Kidney epithelial cell (primary cell): ENCODE results near the gene DTNA. TPM values are rescaled to one million over a fixed set of nuclear protein-coding genes. Genes with fewer than 3 reads are reported as not detected.
A peak's percentile ranks its signal among the peaks of the same experiment; 100 is the strongest.

Experiments used
- DNase-seq: peaks from one replicate; pipeline ENCODE4 v3.0.0-alpha.2; 2010; ENCODE audit warnings: low read depth
- H3K27me3 ChIP-seq: 2 replicates; pipeline ENCODE4 v1.6.0; 2011; ENCODE audit warnings: low read length; ENCODE audit not compliant: control insufficient read depth, insufficient read depth
- H3K36me3 ChIP-seq: 2 replicates; pipeline ENCODE4 v1.5.1; 2011; ENCODE audit warnings: low read length; ENCODE audit not compliant: control insufficient read depth, insufficient read depth
- H3K4me3 ChIP-seq: 2 replicates; pipeline ENCODE4 v1.5.1; 2011; ENCODE audit warnings: low read depth, mild to moderate bottlenecking, control low read depth, low read length
- CTCF ChIP-seq: IDR thresholded peaks from 2 replicates; pipeline ENCODE4 v1.5.1; 2011; ENCODE audit warnings: mild to moderate bottlenecking, moderate library complexity, low read length, control low read depth, inconsistent platforms; ENCODE audit not compliant: insufficient read depth, poor library complexity, severe bottlenecking
- total RNA-seq: library from RNA; depleted of rRNA; stranded (reverse); fragments of >200 nt; gene quantifications from 2 replicates; pipeline ENCODE4 v1.2.3, GENCODE V29; 2015

Gene DTNA
- total RNA-seq, 1 donor from 2014 or later: 19.3 TPM

- no peaks in the 10 kb centered on the region for H3K27me3 ChIP-seq
Observed at GRCh38 chr18:34866739-34867138, 156.6 kb downstream of the DTNA start.

GRCh38 chr18:34867520-34867919 is 157.4 kb downstream of the DTNA start:
- no peak for DNase-seq
- peak; percentile 40 for TF ChIP-seq CTCF
- Histone ChIP-seq H3K36me3 (no peaks in the 10 kb centered on the region), H3K27me3 (no peaks in the 10 kb centered on the region), H3K4me3 (no peak overlapping the region)

More at GRCh38 chr18:34866739-34867138, 156.6 kb downstream of the DTNA start:
- Histone ChIP-seq H3K36me3 (no peaks in the 10 kb centered on the region), H3K4me3 (no peak overlapping the region)
- peak; percentile 72 for TF ChIP-seq CTCF
- no peak for DNase-seq

- no peak for DNase-seq
- H3K36me3 ChIP-seq: no peaks in the 10 kb centered on the region
- no peak overlapping the region for H3K4me3 ChIP-seq
- TF ChIP-seq CTCF: no peak
- no peaks in the 10 kb centered on the region for H3K27me3 ChIP-seq
Observed at GRCh38 chr18:34870555-34871310, 160.6 kb downstream of the DTNA start.

- H3K36me3 ChIP-seq: no peaks in the 10 kb centered on the region
- TF ChIP-seq CTCF: no peak
- H3K27me3 ChIP-seq: no peaks in the 10 kb centered on the region
- H3K4me3 ChIP-seq: no peak overlapping the region
- no peak for DNase-seq
Observed at GRCh38 chr18:34871435-34871834, 161.3 kb downstream of the DTNA start.

- TF ChIP-seq CTCF: no peak
- H3K4me3 ChIP-seq: no peak overlapping the region
- no peaks in the 10 kb centered on the region for H3K27me3 ChIP-seq
- H3K36me3 ChIP-seq: no peaks in the 10 kb centered on the region
- DNase-seq: no peak
Observed at GRCh38 chr18:34872066-34872465, 162.0 kb downstream of the DTNA start.
